Measurements from ENCODE around the gene LAPTM5.

GRCh38 chr1:30733493-30733892, 24.1 kb downstream of the LAPTM5 start:
- TF ChIP-seq CTCF (conservative IDR thresholded peaks at IDR 0.05; ENCODE audit: low read depth, low read length) (no peak), EZH2 (IDR thresholded peaks at IDR 0.05; ENCODE audit: borderline replicate concordance, low read depth, low read length, poor library complexity, severe bottlenecking) (no peak)

All from A673 (cell line).